ENCODE data around the gene RAD51B. TPM values are rescaled to one million over a fixed set of nuclear protein-coding genes. Genes with fewer than 3 reads are reported as not detected.
A peak's percentile ranks its signal among the peaks of the same experiment; 100 is the strongest.

Gene RAD51B
- total and polyA plus RNA-seq, 2 of the 13 experiments (the other 11 are each of a cell fraction or from before 2014, with no cell fraction given) = 7.0 to 9.5 TPM

DNA sequence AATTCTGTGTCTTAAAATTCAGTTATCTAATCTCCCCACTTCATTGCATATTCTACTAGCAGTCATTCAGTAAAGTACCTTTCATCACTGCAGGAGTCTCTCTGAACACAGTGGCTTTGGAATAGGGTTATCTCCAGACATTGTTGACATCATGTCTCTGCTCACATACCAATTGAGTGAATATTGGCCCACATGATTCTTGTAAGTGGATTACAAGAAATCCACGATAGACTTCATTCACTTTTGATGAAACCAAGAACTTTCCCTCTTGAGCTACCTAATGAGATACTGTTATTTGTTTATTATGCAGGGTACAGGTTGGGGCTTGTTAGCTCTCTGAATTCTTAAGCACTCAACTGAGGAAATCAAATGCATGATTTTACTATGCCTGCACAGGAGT is 284.9 kb downstream of the RAD51B start:
- TF ChIP-seq TBX2 (CRISPR knock-in tag; IDR thresholded peaks at IDR 0.05; ENCODE audit: borderline replicate concordance) (no peak), CCAR2 (optimal IDR thresholded peaks at IDR 0.05; ENCODE audit: low read depth, low read length) (no peak), REL (CRISPR knock-in tag; conservative IDR thresholded peaks at IDR 0.05) (no peak), CENPT (CRISPR knock-in tag; IDR thresholded peaks at IDR 0.05; ENCODE audit: low read depth) (no peak), STAG1 (CRISPR knock-in tag; IDR thresholded peaks at IDR 0.05) (no peak), ZNF879 (CRISPR knock-in tag; IDR thresholded peaks at IDR 0.05) (no peak), AGO1 (IDR thresholded peaks at IDR 0.05; ENCODE audit: low read depth, low read length, poor library complexity, severe bottlenecking) (no peak), ARNT2 (CRISPR knock-in tag; IDR thresholded peaks at IDR 0.05; ENCODE audit: low read depth) (no peak)
- 76% methylated on average over 1 of the region's 1 CpG for WGBS (ENCODE audit: low lambda C conversion rate)
- no peaks in the 10 kb centered on the region for H4K20me1 ChIP-seq (ENCODE audit: insufficient read depth, low read length)
- no peak overlapping the region for H3K4me3 ChIP-seq (replicated peaks in 1 of 3; ENCODE audit: insufficient read depth in 1 of 3, low read depth in 2 of 3, low read length in 3 of 3)
- POLR2A ChIA-PET = no interaction called here
- DNase-seq (ENCODE audit: low spot score) (peak; percentile 13), FAIRE-seq (no peak), ATAC-seq (no peak)
- no peak overlapping the region for H3K4me2 ChIP-seq (ENCODE audit: low read depth, low read length)
- BruUV-seq (replicated peaks) = no TSS peak
- H2AFZ ChIP-seq (ENCODE audit: low read length) = no peak overlapping the region
- peaks cover 26% of the 10 kb centered on the region for H3K9me3 ChIP-seq (ENCODE audit: low read length)
- intact Hi-C loops (cut with micrococcal nuclease; ENCODE audit: unreplicated experiment) (no loop called here), in situ Hi-C loops (cut with HindIII; ENCODE audit: extremely low pct_ligation_motif_present, low pct_unique_long_range_greater_than_20kb) (no loop called here)
- H3K36me3 ChIP-seq (replicated peaks in 1 of 2; ENCODE audit: control insufficient read depth in 1 of 2, insufficient read depth in 2 of 2, low read length in 2 of 2) = no peaks in the 10 kb centered on the region
- H3K4me1 ChIP-seq (ENCODE audit: insufficient read depth, low read length) = peaks cover 5% of the 10 kb centered on the region
- no peak overlapping the region for H3K27ac ChIP-seq (ENCODE audit: extremely low read length, insufficient read depth, low read length)
- H3K27me3 ChIP-seq (ENCODE audit: control insufficient read depth in 1 of 2, insufficient read depth in 2 of 2, low read length in 2 of 2) = no peaks in the 10 kb centered on the region
- no peak overlapping the region for H3K9ac ChIP-seq (ENCODE audit: insufficient read depth, low read depth, low read length)
- H3K79me2 ChIP-seq (ENCODE audit: insufficient read depth, low read length) = no peaks in the 10 kb centered on the region
- CTCF ChIA-PET (ENCODE audit: low intra/inter-chr PET ratio, low total read pairs) = interaction anchor here (0.6 kb wide), 1 partner anchor 144 kb away, joined by 3 read pairs; no protein-coding TSS in a partner anchor

DNA sequence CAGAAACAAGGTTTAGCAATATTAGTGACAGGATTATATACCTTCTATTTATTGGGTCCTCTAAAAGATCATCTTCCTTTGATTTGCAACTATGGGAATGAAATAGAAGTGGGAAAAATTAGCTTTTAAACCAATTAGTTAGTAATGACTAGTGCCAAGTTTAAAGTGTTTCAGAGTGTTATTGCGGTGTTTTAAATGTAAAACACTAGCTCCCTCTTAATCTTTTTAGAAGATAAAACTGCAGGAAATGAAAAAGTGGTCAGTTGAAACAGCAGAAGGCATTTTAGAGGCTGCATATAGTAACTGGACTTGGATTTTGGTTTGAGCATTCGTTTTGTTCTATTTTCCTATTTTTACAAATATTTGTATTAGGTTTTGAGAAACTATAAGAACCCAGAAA is 286.2 kb downstream of the RAD51B start:
- H3K79me2 ChIP-seq (ENCODE audit: insufficient read depth, low read length) = no peaks in the 10 kb centered on the region
- H3K27ac ChIP-seq (ENCODE audit: extremely low read length, insufficient read depth, low read length) = no peak overlapping the region
- H3K27me3 ChIP-seq (ENCODE audit: control insufficient read depth in 1 of 2, insufficient read depth in 2 of 2, low read length in 2 of 2) = no peaks in the 10 kb centered on the region
- intact Hi-C loops (cut with micrococcal nuclease; ENCODE audit: unreplicated experiment) (loop anchor here (5.0 kb wide), 1 partner anchor 461 kb away; no protein-coding TSS in a partner anchor), in situ Hi-C loops (cut with HindIII; ENCODE audit: extremely low pct_ligation_motif_present, low pct_unique_long_range_greater_than_20kb) (no loop called here)
- peaks cover 20% of the 10 kb centered on the region for H3K9me3 ChIP-seq (ENCODE audit: low read length)
- TF ChIP-seq ZNF143 (CRISPR knock-in tag; IDR thresholded peaks at IDR 0.05) = no peak
- TF ChIP-seq POLR2AphosphoS5 (IDR thresholded peaks at IDR 0.05; ENCODE audit: low read depth, low read length) = no peak
- TF ChIP-seq YEATS2 (CRISPR knock-in tag; IDR thresholded peaks at IDR 0.05; ENCODE audit: borderline replicate concordance) = no peak
- TF ChIP-seq, protein P1, sequence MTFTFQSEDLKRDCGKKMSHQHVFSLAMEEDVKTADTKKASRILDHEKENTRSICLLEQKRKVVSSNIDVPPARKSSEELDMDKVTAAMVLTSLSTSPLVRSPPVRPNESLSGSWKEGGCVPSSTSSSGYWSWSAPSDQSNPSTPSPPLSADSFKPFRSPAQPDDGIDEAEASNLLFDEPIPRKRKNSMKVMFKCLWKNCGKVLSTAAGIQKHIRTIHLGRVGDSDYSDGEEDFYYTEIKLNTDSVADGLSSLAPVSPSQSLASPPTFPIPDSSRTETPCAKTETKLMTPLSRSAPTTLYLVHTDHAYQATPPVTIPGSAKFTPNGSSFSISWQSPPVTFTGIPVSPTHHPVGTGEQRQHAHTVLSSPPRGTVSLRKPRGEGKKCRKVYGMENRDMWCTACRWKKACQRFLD (CRISPR knock-in tag; IDR thresholded peaks at IDR 0.05; ENCODE audit: borderline replicate concordance) = no peak
- no peak for TF ChIP-seq ZNF232 (CRISPR knock-in tag; IDR thresholded peaks at IDR 0.05; ENCODE audit: borderline replicate concordance)
- no peak for TF ChIP-seq ZNF30 (CRISPR knock-in tag; IDR thresholded peaks at IDR 0.05)
- no peak overlapping the region for H2AFZ ChIP-seq (ENCODE audit: low read length)
- no peaks in the 10 kb centered on the region for H4K20me1 ChIP-seq (ENCODE audit: insufficient read depth, low read length)
- POLR2A ChIA-PET = no interaction called here
- BruUV-seq (replicated peaks) = no TSS peak
- ATAC-seq (no peak), FAIRE-seq (no peak), DNase-seq (ENCODE audit: low spot score) (no peak)
- no peak overlapping the region for H3K4me3 ChIP-seq (replicated peaks in 1 of 3; ENCODE audit: insufficient read depth in 1 of 3, low read depth in 2 of 3, low read length in 3 of 3)
- 90% methylated on average over 2 of the region's 2 CpGs for WGBS (ENCODE audit: low lambda C conversion rate)
- H3K36me3 ChIP-seq (replicated peaks in 1 of 2; ENCODE audit: control insufficient read depth in 1 of 2, insufficient read depth in 2 of 2, low read length in 2 of 2) = no peaks in the 10 kb centered on the region
- peaks cover 5% of the 10 kb centered on the region for H3K4me1 ChIP-seq (ENCODE audit: insufficient read depth, low read length)
- H3K9ac ChIP-seq (ENCODE audit: insufficient read depth, low read depth, low read length) = no peak overlapping the region
- no peak overlapping the region for H3K4me2 ChIP-seq (ENCODE audit: low read depth, low read length)
- CTCF ChIA-PET (ENCODE audit: low intra/inter-chr PET ratio, low total read pairs) = no interaction called here

Measured in HepG2 (cell line).